Stimulated activated CD8-positive, alpha-beta memory T cell treated with anti-CD3 and anti-CD28 coated beads, Interleukin-7, amount 100 ng/mL, for 4 hours (primary cell): ENCODE data around the gene NELFCD.
"Not testable (repeated sequence)": the region's sequence is repeated elsewhere in the genome, so short reads cannot be mapped to it uniquely, and the experiment has no call there.

ENCODE experiments used
- DNase-seq, 2 donors: peaks; one replicate each; pipeline ENCODE4 v3.0.0-alpha.2; 2020; ENCODE audit warnings: low read depth in 2 of 2

Gene NELFCD

DNA sequence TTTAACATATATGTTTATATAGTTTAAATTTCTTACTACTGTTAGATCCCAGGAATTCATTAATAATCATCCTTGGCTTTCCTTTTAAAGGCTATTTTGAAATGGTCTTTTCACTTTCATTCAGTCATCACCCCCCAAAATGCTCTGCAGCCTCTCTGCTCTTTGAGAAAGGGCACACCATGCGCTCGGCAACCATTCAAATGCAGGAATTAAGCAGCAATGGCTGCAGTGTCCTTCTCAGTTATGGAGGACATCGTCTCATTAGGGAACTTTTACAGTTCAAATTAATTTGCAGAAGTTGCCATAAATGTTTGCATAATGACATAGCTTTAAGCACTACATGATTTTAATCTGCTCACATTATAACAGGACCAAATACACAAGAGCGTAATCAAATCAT is 44.5 kb downstream of the NELFCD start:
- no peak for DNase-seq

DNA sequence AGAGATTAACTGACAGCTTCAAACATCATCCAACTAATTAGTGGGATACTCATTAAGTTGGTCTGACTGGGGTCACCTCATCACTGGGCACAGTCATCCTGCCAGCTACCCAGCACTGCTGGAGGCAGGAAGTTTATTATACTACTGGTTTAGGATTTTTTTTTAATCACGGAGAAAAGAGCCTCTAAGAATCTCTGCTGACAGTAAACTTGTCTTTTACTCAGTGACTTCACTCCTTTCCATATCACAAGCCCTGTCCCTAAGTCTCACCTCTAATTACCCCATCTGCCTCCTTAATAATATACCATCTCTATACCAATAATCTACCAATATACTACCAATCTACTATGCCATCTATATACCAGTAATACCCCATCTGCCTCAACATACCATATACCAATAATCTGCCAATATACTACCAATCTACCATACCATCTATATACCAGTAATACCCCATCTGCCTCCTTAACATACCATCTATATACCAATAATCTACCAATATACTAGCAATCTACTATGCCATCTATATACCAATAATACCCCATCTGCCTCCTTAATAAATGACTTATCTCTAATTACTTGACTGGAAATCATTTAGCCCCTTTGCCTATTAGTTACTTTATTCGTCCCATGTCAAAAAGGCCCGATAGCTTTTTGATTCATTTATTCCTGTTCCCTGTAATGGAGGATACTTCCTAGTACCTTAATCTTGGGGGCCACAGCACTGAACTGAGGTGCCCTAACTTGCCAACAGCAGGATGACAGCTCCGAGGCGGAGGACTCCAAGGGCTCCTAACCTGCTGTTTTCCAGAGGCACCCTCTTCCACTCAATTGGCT is 46.1 kb downstream of the NELFCD start:
- DNase-seq = no peak

DNA sequence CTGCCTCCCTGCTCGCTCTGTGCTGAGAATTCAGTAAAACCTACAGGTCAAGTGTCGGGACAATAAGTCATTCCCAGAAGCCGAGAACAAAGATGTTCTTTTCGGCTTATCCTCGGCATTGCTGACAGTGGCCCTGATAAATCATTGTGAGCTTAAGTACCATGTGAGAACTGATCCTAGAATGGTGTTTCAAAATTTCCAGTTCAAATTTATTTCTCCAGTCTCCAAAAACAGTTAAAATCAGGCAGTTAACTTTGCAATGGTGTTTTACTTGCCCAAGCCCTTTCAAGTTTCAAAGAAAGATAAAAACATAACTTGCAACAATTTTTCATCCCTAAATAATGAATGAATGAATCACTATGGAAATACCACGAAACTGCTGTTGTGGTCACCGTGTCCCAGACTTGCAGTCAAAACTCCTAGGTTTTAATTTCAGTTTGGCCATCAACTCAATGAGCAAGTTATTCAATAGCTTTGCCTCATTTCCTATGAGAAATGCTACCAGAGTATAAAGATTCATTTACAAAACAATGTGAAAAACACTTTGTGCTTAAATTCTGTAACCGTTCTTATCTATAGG is 46.8 kb downstream of the NELFCD start:
- no peak for DNase-seq

DNA sequence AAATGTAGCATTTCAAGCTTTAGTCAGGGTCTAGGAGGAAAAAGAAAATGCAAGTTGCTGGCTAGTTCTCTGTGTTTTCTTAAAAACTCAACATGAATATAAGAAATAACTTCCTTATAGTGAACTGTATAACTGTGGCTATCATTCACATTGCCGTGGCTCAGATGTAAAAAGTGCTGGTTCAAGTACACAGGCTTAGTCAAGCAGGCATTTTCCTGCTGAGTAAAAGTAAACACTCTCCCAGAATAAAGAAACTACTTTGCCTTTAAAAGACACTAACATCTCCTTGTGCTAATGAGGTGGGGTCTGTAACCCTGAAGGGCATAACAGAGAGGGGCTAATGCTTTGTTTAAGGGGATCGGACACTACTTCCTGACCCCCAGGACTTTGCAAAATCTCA is 47.8 kb downstream of the NELFCD start:
- no peak for DNase-seq

DNA sequence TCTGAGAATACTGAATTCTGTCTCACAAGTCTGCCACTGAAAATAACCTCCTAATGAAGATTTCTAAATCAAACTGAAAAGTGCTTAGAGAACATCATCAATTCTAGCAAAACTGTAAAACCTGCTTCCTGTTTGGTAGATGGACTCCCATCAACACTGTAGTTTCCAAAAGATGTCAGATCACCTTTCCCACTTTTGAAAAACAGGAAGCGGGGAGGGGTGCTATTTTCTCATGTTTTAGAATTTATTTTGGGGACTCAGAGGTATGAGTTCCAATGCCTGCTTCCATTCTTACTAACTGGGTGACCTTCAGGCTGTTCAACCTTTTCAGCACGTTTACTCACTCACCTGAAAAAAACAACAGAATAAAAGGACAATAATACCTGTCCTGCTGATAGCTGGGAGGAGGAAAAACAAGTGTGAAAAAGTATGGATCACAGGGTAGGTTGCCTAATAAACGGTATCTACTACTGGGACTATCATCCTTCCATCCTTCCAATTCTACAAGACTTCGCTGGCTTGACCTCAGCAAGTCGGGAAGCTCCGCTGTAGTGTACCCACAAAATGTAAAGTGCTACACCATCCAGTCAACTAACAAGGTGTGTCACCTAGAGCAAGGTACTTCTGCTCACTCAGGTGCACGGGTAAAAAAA is 50.0 kb downstream of the NELFCD start:
- no peak for DNase-seq

DNA sequence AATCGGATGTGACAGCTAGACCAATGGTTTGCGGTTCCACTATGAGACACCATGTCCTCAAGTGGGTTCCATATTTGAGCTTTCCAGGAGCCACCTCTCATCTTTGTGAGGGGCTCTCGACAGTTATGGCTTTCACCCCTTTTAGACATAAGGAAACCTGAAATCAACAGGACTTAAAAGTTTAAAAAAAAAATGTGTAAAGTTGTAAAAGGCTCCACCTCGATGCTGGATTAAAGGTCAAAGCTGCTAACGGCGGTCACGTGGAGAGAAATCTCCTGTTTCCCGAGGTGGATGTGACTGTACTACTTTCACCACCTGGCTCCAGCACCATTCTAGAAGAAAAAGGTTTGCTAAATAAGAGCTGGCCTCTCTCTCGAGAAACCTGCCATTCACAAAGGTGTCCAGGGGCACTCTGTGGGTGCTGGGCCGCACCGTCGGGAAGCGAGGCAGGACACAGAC is 50.5 kb downstream of the NELFCD start:
- no peak for DNase-seq

DNA sequence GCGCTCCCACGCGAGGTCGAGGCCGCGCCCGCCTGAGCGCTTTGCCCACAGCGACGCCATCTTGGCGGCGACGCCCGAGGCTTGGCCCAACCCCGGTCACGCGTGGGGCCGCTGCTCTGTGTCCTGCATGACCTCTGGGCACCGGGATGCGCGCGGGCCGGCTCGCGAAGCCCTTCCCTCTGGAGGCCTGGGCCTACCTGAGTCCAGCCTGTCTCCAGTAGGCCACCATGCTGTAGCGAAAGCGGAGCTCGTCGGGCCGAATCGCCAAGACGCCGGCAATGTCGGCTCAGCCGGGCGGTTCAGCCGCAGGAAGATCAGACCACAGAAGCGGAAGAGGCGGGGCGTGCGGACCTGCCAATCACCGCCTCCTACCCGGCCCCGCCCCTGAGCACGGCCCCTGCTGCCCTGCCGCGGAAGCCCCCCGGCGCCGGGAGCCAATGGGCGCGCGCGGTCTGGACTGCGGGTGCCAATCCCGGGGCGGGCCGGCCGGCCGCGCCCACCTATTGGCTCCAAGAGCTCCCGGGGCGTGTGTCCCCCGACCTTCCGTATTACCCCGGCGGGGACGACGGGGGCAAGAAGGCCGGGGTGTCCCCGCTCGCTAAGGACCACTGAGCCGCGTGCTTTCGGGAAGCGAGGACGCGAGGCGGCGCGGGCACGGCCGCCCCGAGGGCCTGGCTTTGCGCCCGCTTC is 51.1 kb downstream of the NELFCD start, which contains the start of gene ATP5F1E:
Gene ATP5F1E, minus strand, starts transcription at position 313 of the 690 bp plus-strand sequence. Its CDS starts 84 bp downstream, at position 229.
- DNase-seq = peak; percentile 90 to 99

DNA sequence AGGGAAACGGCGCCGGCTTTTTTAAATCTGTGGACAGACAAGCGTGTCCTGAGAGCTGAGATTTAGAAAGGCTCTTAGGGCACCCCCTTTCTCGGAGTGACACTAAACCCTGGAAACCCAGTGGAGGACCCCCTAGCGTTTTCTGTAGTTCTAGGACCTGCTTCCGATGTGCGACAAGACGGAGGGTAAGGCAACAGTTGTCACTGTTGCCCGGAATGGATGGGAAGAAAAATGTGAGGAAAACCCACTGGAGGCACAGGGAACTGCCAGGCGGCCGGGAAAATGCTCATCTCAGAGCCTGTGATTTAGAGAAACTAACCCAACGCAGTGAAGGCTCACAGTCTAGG is 51.6 kb downstream of the NELFCD start:
- no peak for DNase-seq

DNA sequence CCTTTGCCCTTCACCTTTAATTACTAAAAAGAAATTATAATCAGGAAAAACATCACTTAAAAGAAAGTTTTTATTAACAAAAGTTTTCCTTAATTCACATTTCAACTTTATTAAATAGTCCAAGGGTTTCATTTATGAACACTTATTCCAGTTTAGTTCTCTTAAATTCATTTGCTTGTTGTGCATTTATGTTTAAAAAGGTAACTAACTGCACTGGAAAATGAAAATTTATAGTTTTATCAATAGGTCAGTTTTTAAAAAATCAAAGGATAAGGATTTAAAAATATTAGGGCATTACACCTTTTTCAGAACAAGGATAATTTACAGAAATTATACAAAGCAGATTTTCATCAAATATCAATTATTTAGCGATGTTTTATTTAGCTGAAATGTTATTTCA is 52.0 kb downstream of the NELFCD start:
- no peak for DNase-seq

DNA sequence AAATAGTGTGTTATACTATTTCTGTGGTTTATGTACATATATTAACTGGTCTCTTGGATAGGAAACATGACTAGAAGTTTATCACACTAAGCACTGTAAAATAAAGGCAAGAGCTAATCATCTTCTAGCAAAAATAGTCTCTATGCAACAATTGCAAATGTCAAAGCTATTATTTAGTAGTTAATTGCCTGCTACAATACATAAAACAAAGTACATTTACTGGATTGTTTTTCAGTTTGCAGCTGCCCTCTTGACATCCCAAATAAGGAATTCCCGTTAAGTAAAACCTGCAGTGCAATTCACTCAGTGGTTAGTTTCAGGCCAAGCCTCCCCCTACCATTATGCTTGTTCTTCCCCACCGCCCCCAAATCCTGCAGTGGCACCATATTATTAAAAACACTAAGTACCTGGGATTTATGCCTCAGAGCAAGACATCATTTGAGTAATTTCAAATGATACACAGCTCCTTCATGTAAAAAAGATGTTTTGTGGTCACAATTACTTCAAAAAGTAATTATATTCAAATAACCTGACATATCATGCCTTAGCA is 52.6 kb downstream of the NELFCD start:
- DNase-seq = no peak

DNA sequence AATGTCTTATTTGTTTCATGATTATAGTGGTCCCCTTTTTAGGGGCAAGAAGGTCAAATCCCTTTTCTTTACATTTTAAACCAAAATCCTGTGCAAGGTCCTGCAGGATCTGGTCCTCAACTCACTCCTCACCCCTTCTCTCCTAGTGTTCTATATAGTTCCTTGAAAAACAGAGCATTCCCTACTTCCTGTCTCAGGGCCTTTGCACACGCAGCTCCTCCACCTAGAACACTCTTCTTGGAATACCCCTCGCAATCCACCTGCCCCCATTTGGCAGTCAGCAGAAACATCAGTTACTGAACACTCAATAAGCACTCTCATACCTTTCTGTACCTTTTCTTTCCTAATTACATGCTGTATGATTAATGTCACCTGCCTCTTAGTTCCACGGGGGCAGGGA is 54.3 kb downstream of the NELFCD start:
- no peak for DNase-seq

DNA sequence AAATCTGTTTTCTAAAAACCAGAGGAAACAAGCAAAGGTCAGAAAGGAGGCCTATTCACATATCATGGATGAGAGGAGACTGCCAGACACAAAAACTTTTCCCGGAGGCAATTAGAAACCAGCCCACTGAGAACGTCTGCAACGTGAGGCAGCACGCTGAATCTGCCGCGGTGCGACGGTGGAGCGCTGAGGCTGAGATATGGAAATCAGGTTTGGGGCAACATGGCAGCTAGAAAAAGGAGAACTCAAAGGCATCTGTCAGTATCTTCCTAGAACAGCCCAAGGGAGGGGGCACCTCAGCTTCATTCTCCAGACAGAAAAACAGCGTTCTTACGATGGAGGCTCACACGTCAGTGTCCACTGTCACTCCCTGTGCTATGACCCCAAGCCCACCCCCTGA is 56.3 kb downstream of the NELFCD start:
- no peak for DNase-seq

DNA sequence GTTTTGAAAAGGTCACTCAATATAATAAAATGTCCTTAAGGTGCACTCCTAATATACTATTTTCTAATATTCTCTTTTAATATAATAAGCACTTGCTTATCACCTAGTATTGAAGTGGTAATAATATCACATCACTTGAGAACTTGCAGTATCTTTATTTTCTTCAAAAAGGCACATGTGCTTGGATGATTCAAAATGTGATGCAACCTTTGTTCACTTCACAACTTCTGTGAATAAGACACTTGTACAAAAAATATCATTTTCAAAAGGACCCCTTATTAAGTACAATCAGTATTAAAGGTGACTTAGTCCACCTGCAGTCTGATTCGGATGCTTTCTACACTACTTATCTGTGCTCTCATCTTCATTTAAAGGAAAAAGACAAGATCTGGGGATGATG is 58.2 kb downstream of the NELFCD start:
- no peak for DNase-seq

DNA sequence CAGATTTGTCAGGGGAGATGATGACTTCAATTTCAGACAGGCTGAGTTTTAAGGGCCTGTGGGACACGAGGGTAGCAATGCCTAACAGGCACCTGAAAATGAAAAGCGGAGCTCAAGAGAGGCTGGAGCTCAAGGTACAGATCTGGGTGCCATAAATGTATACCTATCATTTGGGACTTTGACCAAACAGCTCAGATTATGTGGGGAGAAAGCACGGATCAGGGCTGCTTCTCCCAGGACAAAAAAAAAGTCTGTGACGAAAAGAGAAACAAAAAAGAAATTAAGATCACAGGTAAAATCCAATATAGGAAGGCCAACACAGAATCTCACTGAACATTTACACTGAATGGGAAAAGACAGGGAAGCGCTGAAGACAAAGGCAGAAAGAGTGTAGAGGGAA is 59.6 kb downstream of the NELFCD start:
- no peak for DNase-seq

DNA sequence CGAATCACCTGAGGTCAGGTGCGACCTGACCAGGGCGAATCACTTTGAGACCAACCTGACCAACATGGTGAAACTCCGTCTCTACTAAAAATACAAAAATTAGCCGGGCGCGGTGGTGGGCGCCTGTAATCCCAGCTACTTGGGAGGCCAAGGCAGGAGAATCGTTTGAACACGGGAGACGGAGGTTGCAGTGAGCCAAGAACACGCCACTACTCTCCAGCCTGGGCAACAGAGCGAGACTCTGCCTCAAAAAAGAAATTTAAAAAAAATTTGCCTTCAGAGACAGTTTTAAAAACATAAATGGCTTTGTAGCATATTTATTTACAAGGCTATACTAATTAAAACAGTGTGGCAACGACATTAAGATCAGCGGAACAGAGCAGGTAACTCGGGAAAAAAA is 60.4 kb downstream of the NELFCD start:
- not testable (repeated sequence) for DNase-seq

DNA sequence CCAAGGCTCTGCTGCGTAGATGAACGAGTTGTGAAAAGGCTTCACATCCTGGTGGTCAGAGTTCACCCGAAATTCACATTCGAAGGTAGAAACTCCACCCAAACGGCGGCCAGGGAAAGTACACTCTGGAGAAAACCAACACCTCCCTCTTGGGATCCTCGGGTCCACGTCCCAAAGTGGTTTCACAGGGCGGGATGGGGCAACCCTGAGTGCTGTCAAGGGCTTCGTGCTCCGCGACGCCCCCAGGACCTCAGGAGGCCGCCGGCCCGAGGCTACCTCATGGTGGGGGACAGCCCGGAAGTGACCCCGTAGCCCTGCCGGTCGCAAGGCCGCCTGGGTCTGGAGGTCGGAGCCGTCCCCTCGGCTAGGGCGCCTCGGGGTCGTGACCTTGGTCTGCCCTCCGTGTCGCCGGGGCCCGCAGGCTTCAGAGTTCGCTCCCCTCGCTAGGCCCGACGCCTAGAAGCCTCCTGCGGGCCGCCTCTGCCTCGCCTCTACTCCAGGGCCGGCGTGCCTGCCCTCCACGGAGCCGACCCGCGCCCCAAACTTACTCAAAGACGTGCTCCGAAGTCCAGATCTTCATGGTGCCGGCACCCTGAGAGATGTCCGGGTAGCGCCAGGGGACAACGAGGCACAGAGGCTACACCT is 61.2 kb downstream of the NELFCD start, which contains the start of gene PRELID3B:
Gene PRELID3B, minus strand, starts transcription at position 636 of the 645 bp plus-strand sequence. Its CDS starts 56 bp downstream, at position 580.
- DNase-seq = peak in 1 of 2 donors; percentile 26

DNA sequence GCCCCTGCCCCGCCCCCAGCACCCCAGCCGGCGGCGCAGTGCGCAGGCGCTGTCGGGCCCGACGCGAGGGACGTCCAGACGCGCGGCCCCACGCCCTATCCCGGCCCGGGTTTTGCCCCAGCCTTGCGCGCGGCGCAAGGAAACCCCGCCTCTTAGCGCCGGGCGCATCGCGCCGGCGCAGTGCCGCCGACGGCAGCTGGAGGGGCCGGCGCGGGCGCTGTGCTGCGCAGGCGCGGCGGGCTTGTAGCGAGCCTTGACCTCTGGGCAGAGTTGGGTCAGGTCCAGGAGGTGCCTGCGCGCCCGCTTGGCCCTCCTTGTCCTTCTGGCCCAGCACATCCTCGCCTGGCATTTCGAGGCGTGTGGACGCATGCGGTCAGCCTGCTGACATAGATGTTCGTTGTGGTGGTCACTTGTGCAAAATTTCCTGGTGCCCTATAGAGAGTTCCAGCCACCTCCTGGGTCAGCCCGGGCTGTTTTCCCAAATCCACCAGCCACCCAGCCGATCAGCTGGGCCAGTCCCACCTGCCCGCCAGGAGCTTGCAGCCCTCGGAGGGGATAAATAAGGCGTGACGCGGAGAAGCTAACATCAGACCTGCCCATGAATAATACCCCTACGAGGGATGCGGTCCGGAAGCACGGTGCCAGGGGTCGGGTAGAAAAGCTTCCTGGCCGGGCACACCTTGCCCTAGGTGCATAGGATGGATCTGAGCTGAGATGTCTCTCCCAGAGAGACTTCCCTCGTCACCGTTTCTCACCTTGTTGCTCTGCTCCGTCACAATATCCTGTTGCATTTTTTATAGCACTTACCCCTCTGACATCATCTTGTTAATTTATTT is 62.0 kb downstream of the NELFCD start:
- DNase-seq = peak; percentile 82 to 93

DNA sequence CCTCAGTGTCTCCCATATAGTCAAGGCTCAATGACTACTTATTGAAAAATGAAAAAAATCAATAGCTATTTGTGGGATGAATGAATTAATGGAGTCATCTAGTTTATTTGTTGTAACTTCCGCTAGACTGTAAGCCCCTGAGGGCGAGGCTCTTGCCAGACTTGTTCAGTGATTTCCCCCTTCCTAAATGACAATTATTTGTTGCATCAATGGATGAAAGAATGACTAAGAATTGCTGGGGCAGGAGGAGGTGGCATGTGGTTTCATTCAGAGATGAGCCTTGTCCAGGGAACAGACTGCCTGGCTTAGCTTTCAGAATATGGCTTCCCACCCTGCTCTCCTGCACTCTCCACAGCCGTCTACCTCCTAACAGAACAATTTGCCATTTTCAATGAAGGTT is 62.6 kb downstream of the NELFCD start:
- DNase-seq = no peak

DNA sequence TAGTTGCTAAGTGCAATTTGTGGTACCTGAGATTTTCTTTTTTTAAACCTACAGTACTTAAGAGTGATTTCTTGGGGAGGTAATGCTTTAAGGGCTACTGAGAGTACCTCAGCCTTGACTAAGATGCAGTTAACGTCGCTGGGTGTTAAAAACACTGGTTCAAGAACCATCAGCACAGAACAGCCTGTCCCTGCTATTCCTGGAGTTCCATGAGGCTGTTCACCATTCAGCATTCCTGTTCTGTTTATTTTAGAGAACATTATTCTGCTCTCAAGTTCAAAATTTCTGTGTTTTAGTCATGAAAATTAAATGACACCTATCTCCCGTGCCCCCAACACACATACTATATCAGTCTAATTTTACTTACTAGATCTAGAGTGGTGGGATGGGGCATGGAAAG is 63.2 kb downstream of the NELFCD start:
- no peak for DNase-seq
